ENCODE measurements around the gene C10orf90. TPM values are rescaled to one million over a fixed set of nuclear protein-coding genes. Genes with fewer than 3 reads are reported as not detected.

The C10orf90 gene
- total RNA-seq, 3 donors from 2014 or later (not counting 1 experiment from before 2014, with no cell fraction given), result not detected

GRCh38 chr10:126501828-126502227, 168.7 kb downstream of the C10orf90 start:
- Mint-ChIP-seq H3K27ac (no peak overlapping the region), H3K4me3 (no peak overlapping the region), H3K27me3 (ENCODE audit: low read depth in 2 of 2) (peaks cover 7 to 9% of the 10 kb centered on the region in 2 donors), H3K4me1 (peaks cover 0 to 5% of the 10 kb centered on the region in 2 donors), H3K36me3 (no peaks in the 10 kb centered on the region), H3K9me3 (no peaks in the 10 kb centered on the region)
- no peak overlapping the region for H3K27ac ChIP-seq (ENCODE audit: low read length)
- H3K27me3 ChIP-seq (ENCODE audit: control insufficient read depth, insufficient read depth, low read length), result no peaks in the 10 kb centered on the region
- TF ChIP-seq CTCF (IDR thresholded peaks at IDR 0.05), result no peak
- intact Hi-C loops (cut with micrococcal nuclease), result no loop called here
- no peaks in the 10 kb centered on the region for H3K4me1 ChIP-seq (ENCODE audit: control insufficient read depth, insufficient read depth, low read length)
- WGBS (ENCODE audit: insufficient coverage), result 88% methylated on average over 4 of the region's 5 CpGs
- ATAC-seq (no peak), DNase-seq (no peak)
- no peak overlapping the region for H3K4me3 ChIP-seq (ENCODE audit: low read length)
- no peaks in the 10 kb centered on the region for H3K36me3 ChIP-seq (ENCODE audit: control insufficient read depth, insufficient read depth, low read length)
- H3K9me3 ChIP-seq (ENCODE audit: control insufficient read depth, insufficient read depth, low read length), result no peaks in the 10 kb centered on the region

DNA sequence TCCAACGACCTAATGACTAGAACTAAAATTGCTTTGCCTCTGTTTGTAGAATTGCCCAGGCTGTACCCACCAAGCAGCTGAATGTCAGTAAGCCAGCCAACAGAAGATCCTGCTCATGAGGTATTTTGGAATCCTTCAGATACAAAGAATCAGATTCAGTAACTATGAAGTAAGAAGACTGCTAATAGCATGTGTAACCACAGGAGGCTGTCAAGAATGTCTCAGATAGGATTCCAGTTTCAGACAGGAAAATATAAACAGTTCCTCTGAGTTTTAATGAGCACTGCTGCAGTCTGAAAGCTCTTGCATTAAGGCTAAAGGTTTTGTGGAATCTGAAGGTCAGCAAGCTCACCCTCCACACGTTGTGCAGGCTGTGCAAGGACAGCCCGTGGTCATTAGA, 169.6 kb downstream of the C10orf90 start:
- H3K4me3 ChIP-seq (ENCODE audit: low read length), result no peak overlapping the region
- ATAC-seq (no peak), DNase-seq (no peak)
- Mint-ChIP-seq H3K36me3 (no peaks in the 10 kb centered on the region), H3K27me3 (ENCODE audit: low read depth in 2 of 2) (peaks cover 8 to 18% of the 10 kb centered on the region in 2 donors), H3K27ac (no peak overlapping the region), H3K4me3 (no peak overlapping the region), H3K9me3 (no peaks in the 10 kb centered on the region), H3K4me1 (peaks cover 0 to 5% of the 10 kb centered on the region in 2 donors)
- TF ChIP-seq CTCF (IDR thresholded peaks at IDR 0.05), result no peak
- intact Hi-C loops (cut with micrococcal nuclease), result no loop called here
- no peaks in the 10 kb centered on the region for H3K4me1 ChIP-seq (ENCODE audit: control insufficient read depth, insufficient read depth, low read length)
- no peaks in the 10 kb centered on the region for H3K36me3 ChIP-seq (ENCODE audit: control insufficient read depth, insufficient read depth, low read length)
- H3K9me3 ChIP-seq (ENCODE audit: control insufficient read depth, insufficient read depth, low read length), result no peaks in the 10 kb centered on the region
- no peaks in the 10 kb centered on the region for H3K27me3 ChIP-seq (ENCODE audit: control insufficient read depth, insufficient read depth, low read length)
- 77% methylated on average over 3 of the region's 3 CpGs for WGBS (ENCODE audit: insufficient coverage)
- no peak overlapping the region for H3K27ac ChIP-seq (ENCODE audit: low read length)

GRCh38 chr10:126500185-126500584, 170.3 kb downstream of the C10orf90 start:
- H3K36me3 Mint-ChIP-seq, result no peaks in the 10 kb centered on the region
- intact Hi-C loops (cut with micrococcal nuclease), result no loop called here
- no peaks in the 10 kb centered on the region for H3K27me3 ChIP-seq (ENCODE audit: control insufficient read depth, insufficient read depth, low read length)
- 79% methylated on average over 3 of the region's 4 CpGs for WGBS (ENCODE audit: insufficient coverage)
- H3K27me3 Mint-ChIP-seq (ENCODE audit: low read depth in 2 of 2), result peaks cover 8 to 20% of the 10 kb centered on the region in 2 donors
- no peak for ATAC-seq
- no peak overlapping the region for H3K4me3 Mint-ChIP-seq
- H3K36me3 ChIP-seq (ENCODE audit: control insufficient read depth, insufficient read depth, low read length), result no peaks in the 10 kb centered on the region
- peaks cover 0 to 5% of the 10 kb centered on the region in 2 donors for H3K4me1 Mint-ChIP-seq
- no peak overlapping the region for H3K27ac ChIP-seq (ENCODE audit: low read length)
- no peaks in the 10 kb centered on the region for H3K4me1 ChIP-seq (ENCODE audit: control insufficient read depth, insufficient read depth, low read length)
- no peak overlapping the region for H3K27ac Mint-ChIP-seq
- H3K4me3 ChIP-seq (ENCODE audit: low read length), result no peak overlapping the region
- H3K9me3 Mint-ChIP-seq, result no peaks in the 10 kb centered on the region
- no peak for TF ChIP-seq CTCF (IDR thresholded peaks at IDR 0.05)
- H3K9me3 ChIP-seq (ENCODE audit: control insufficient read depth, insufficient read depth, low read length), result no peaks in the 10 kb centered on the region
- no peak for DNase-seq

GRCh38 chr10:126499744-126500143, 170.7 kb downstream of the C10orf90 start:
- Mint-ChIP-seq H3K4me1 (peaks cover 0 to 5% of the 10 kb centered on the region in 2 donors), H3K27me3 (ENCODE audit: low read depth in 2 of 2) (peaks cover 8 to 20% of the 10 kb centered on the region in 2 donors), H3K9me3 (no peaks in the 10 kb centered on the region), H3K36me3 (no peaks in the 10 kb centered on the region), H3K4me3 (no peak overlapping the region), H3K27ac (no peak overlapping the region)
- ATAC-seq (no peak), DNase-seq (no peak)
- Histone ChIP-seq H3K27ac (ENCODE audit: low read length) (no peak overlapping the region), H3K27me3 (ENCODE audit: control insufficient read depth, insufficient read depth, low read length) (no peaks in the 10 kb centered on the region), H3K36me3 (ENCODE audit: control insufficient read depth, insufficient read depth, low read length) (no peaks in the 10 kb centered on the region), H3K4me3 (ENCODE audit: low read length) (no peak overlapping the region), H3K4me1 (ENCODE audit: control insufficient read depth, insufficient read depth, low read length) (no peaks in the 10 kb centered on the region), H3K9me3 (ENCODE audit: control insufficient read depth, insufficient read depth, low read length) (no peaks in the 10 kb centered on the region)
- intact Hi-C loops (cut with micrococcal nuclease), result no loop called here
- TF ChIP-seq CTCF (IDR thresholded peaks at IDR 0.05), result no peak
- 97% methylated on average over 6 of the region's 6 CpGs for WGBS (ENCODE audit: insufficient coverage)

Data from natural killer cell (primary cell).